BLaER1 treated with 17β-estradiol and CSF1 and Interleukin-3, amounts not matched to agents 10 nM and 100 nM (cell line): Measurements from ENCODE around the gene TCF7L2.

ENCODE experiments used
- H3K27ac ChIP-seq, 11 experiments: shearing (Covaris generic); formaldehyde crosslinking; 2 replicates each; pipeline ENCODE4 v1.8.1; 2022
- H3K27me3 ChIP-seq, 11 experiments: shearing (Covaris generic); formaldehyde crosslinking; 2 replicates each; pipeline ENCODE4 v1.8.1; 2022
- H3K36me3 ChIP-seq, 11 experiments: shearing (Covaris generic); formaldehyde crosslinking; 2 replicates each; pipeline ENCODE4 v1.8.1; 2022
- H3K4me1 ChIP-seq, 10 experiments: shearing (Covaris generic); formaldehyde crosslinking; 2 replicates each; pipeline ENCODE4 v1.8.1; 2022
- H3K4me2 ChIP-seq, 11 experiments: shearing (Covaris generic); formaldehyde crosslinking; 2 replicates each; pipeline ENCODE4 v1.8.1; 2022
- H3K4me3 ChIP-seq, 10 experiments: shearing (Covaris generic); formaldehyde crosslinking; 2 replicates each; pipeline ENCODE4 v1.8.1; 2022
- H3K9ac ChIP-seq, 11 experiments: shearing (Covaris generic); formaldehyde crosslinking; 2 replicates each; pipeline ENCODE4 v1.8.1; 2022
- H3K9me3 ChIP-seq, 11 experiments: shearing (Covaris generic); formaldehyde crosslinking; replicated peaks in 1 of 11; 2 replicates each; pipeline ENCODE4 v1.8.1; 2022
- H4K20me1 ChIP-seq, 11 experiments: shearing (Covaris generic); formaldehyde crosslinking; 2 replicates each; pipeline ENCODE4 v1.8.1; 2022
- Cebpa-rat ChIP-seq, 11 experiments: shearing (Covaris generic); IDR thresholded peaks; 2 replicates each; pipeline ENCODE4 v1.8.1; 2022

Gene TCF7L2

DNA sequence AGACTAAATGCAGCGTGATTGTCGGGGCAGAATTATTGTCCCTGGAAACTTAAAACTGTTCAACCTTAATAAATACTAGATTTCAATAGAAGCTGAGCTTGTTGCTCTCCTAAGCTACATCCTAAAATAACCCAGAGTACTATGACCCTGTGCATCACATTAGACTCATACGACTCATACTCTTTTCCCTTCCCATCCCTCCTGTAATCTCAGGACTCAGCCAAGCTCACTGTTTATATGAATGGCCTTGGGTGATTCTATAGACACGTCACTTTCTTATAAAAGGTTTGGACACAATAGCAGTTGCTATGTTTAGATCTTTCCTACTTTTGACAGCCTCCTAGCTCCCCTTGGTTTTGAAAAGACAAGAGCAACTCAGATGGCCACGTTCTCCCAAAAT lies 17.2 kb downstream of the TCF7L2 start:
- H3K4me3 ChIP-seq: no peak overlapping the region
- H3K4me2 ChIP-seq: no peak overlapping the region
- H4K20me1 ChIP-seq: peaks cover 78 to 100% (median 98%) of the 10 kb centered on the region in 11 experiments
- H3K4me1 ChIP-seq: peaks cover 0 to 18% (median under 1%) of the 10 kb centered on the region in 10 experiments; a peak in 8 of 20 replicates
- H3K27me3 ChIP-seq: no peaks in the 10 kb centered on the region
- H3K27ac ChIP-seq: no peak overlapping the region
- no peak overlapping the region for H3K9ac ChIP-seq
- no peak for TF ChIP-seq Cebpa-rat (IDR thresholded peaks at IDR 0.05)
- 0 out of 22 replicates have a peak, but pooled peaks cover 0 to 4% (median 0%) of the 10 kb centered on the region in 11 experiments for H3K9me3 ChIP-seq
- H3K36me3 ChIP-seq: peaks cover 52 to 95% (median 86%) of the 10 kb centered on the region in 11 experiments

DNA sequence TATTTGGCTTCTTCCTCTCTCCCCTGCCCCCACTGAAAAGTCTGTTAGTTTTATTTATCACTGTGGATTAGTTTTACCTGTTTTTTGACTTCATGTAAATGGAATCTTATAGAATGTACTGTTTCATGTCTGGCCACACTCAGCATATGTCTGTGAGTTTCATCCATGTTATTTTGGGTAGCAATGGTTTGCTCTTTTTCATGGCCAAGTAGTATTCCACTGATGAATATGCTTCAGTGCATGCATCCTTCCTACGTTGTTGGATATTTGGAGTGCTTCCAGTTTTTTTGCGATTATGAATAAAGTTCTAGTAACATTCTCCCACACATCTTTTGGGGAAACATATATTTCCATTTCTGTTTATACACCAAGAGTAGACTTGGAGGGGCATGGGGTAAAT lies 19.1 kb downstream of the TCF7L2 start:
- Histone ChIP-seq H3K4me3 (no peak overlapping the region), H3K27me3 (no peaks in the 10 kb centered on the region), H3K9ac (no peak overlapping the region), H3K4me1 (peaks cover 0 to 3% (median 0%) of the 10 kb centered on the region in 10 experiments; a peak in 6 of 20 replicates), H3K9me3 (0 out of 22 replicates have a peak, but pooled peaks cover 0 to 4% (median 0%) of the 10 kb centered on the region in 11 experiments), H3K27ac (no peak overlapping the region), H4K20me1 (peaks cover 81 to 100% (median 98%) of the 10 kb centered on the region in 11 experiments), H3K4me2 (no peak overlapping the region), H3K36me3 (peaks cover 71 to 95% (median 92%) of the 10 kb centered on the region in 11 experiments)
- TF ChIP-seq Cebpa-rat (IDR thresholded peaks at IDR 0.05): no peak

DNA sequence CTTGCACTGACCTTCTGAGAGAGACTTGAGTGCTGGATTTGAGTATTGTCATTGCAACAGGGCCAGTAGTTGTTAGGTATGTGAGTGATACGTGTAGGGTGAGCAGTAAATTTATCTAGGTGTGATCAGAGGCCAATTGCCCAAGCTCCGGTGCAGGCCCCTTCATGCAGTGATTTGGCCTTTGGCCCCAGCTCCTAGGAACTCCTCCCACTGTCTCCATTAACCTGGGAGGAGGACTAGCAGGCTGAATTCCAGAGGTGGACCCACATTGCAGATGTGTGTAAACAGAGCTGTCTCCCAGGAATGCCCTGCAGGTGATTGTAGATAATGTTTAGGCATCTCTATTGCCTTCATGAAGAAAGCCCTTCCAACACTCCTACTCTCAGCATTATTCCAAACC lies 19.5 kb downstream of the TCF7L2 start:
- Histone ChIP-seq H3K36me3 (peaks cover 72 to 96% (median 93%) of the 10 kb centered on the region in 11 experiments), H4K20me1 (peaks cover 82 to 100% (median 98%) of the 10 kb centered on the region in 11 experiments), H3K9ac (no peak overlapping the region), H3K27ac (no peak overlapping the region), H3K4me2 (no peak overlapping the region), H3K4me3 (no peak overlapping the region), H3K4me1 (no peaks in the 10 kb centered on the region), H3K27me3 (no peaks in the 10 kb centered on the region), H3K9me3 (0 out of 22 replicates have a peak, but pooled peaks cover 0 to 4% (median 0%) of the 10 kb centered on the region in 11 experiments)
- no peak for TF ChIP-seq Cebpa-rat (IDR thresholded peaks at IDR 0.05)

- no peak overlapping the region for H3K9ac ChIP-seq
- H3K36me3 ChIP-seq: peaks cover 75 to 98% (median 94%) of the 10 kb centered on the region in 11 experiments
- H3K27ac ChIP-seq: no peak overlapping the region
- peaks cover 84 to 100% (median 97%) of the 10 kb centered on the region in 11 experiments for H4K20me1 ChIP-seq
- H3K4me3 ChIP-seq: no peak overlapping the region
- no peak for TF ChIP-seq Cebpa-rat (IDR thresholded peaks at IDR 0.05)
- H3K27me3 ChIP-seq: no peaks in the 10 kb centered on the region
- no peak overlapping the region for H3K4me2 ChIP-seq
- H3K4me1 ChIP-seq: no peaks in the 10 kb centered on the region; a peak in 1 of 20 replicates
- 0 out of 22 replicates have a peak, but pooled peaks cover 0 to 4% (median 0%) of the 10 kb centered on the region in 11 experiments for H3K9me3 ChIP-seq
Observed at GRCh38 chr10:112970021-112970420, 20.0 kb downstream of the TCF7L2 start.

DNA sequence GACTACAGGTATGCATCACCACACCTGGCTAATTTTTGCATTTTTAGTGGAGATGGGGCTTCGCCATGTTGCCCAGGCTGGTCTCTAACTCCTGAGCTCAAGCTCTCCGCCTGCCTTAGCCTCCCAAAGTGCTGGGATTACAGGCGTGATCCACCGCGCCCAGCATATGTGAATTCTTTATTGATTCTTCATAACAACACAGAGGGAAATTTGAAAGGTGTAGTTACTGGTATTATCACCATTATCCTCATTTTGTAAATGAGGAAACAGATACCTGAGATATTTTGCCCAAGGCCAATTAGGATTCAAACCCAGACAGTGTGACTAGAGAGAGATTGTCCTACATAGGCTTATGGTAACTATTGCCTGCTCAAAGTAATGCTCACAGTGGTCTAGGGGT lies 22.6 kb downstream of the TCF7L2 start:
- no peak overlapping the region for H3K27ac ChIP-seq
- 0 out of 22 replicates have a peak, but pooled peaks cover 0 to 4% (median 0%) of the 10 kb centered on the region in 11 experiments for H3K9me3 ChIP-seq
- peaks cover 0 to 18% (median 0%) of the 10 kb centered on the region in 11 experiments; a peak in 5 of 22 replicates for H3K27me3 ChIP-seq
- H3K36me3 ChIP-seq: peaks cover 72 to 100% (median 91%) of the 10 kb centered on the region in 11 experiments
- H3K4me3 ChIP-seq: no peak overlapping the region
- H4K20me1 ChIP-seq: peaks cover 88 to 100% (median 99%) of the 10 kb centered on the region in 11 experiments
- H3K9ac ChIP-seq: no peak overlapping the region
- no peak for TF ChIP-seq Cebpa-rat (IDR thresholded peaks at IDR 0.05)
- no peak overlapping the region for H3K4me2 ChIP-seq
- H3K4me1 ChIP-seq: peaks cover 0 to 6% (median 0%) of the 10 kb centered on the region in 10 experiments; a peak in 4 of 20 replicates

DNA sequence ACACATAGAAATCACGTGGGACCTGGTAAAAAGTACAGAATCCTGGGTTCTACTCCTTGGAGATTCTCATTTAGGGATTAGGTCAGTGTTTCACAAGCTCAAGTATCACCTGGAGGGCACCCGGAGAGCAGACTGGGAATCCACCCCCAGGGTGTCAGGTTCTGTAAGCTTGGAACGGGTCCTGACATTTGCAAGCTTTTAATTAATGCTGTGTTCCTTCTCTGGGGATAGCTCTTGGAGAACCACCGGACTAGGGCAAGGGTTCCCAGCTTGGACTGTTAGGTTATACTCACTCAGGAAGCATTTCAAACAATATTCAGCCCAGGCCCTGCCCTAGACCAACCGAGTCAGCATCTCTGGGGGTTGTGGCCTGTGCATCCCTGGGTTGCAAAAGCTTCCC lies 23.0 kb downstream of the TCF7L2 start:
- no peak overlapping the region for H3K4me3 ChIP-seq
- peaks cover 93 to 100% (median 99%) of the 10 kb centered on the region in 11 experiments for H4K20me1 ChIP-seq
- H3K27me3 ChIP-seq: peaks cover 0 to 23% (median 0%) of the 10 kb centered on the region in 11 experiments; a peak in 5 of 22 replicates
- H3K36me3 ChIP-seq: peaks cover 71 to 99% (median 88%) of the 10 kb centered on the region in 11 experiments
- no peak for TF ChIP-seq Cebpa-rat (IDR thresholded peaks at IDR 0.05)
- H3K9ac ChIP-seq: no peak overlapping the region
- no peak overlapping the region for H3K27ac ChIP-seq
- H3K4me1 ChIP-seq: peaks cover 0 to 6% (median 0%) of the 10 kb centered on the region in 10 experiments; a peak in 4 of 20 replicates
- 0 out of 22 replicates have a peak, but pooled peaks cover 0 to 4% (median 0%) of the 10 kb centered on the region in 11 experiments for H3K9me3 ChIP-seq
- no peak overlapping the region for H3K4me2 ChIP-seq

DNA sequence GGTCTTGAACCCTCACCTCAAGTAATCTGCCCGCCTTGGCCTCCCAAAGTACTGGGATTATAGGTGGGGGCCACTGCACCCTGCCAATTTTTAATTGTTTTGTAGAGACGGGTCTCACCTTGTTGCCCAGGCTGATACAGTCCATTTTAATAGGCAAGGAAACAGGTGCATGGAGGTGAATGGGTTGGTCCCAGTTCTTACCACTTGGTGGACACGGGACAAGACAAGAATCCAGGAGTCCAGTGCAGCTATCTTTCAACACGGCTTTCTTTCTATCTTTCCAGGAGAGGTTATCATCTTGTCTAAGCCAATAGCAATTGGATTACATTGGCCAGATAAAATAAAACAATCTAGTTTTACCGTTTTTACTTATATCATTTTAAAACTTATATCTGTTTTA lies 23.8 kb downstream of the TCF7L2 start:
- Histone ChIP-seq H3K4me2 (no peak overlapping the region), H3K9ac (no peak overlapping the region), H3K27ac (no peak overlapping the region), H3K36me3 (peaks cover 63 to 97% (median 84%) of the 10 kb centered on the region in 11 experiments), H3K4me1 (peaks cover 0 to 6% (median 0%) of the 10 kb centered on the region in 10 experiments; a peak in 4 of 20 replicates), H3K9me3 (no peaks in the 10 kb centered on the region), H4K20me1 (peaks cover 96 to 100% (median 99%) of the 10 kb centered on the region in 11 experiments), H3K4me3 (no peak overlapping the region), H3K27me3 (peaks cover 0 to 27% (median under 1%) of the 10 kb centered on the region in 11 experiments; a peak in 6 of 22 replicates)
- TF ChIP-seq Cebpa-rat (IDR thresholded peaks at IDR 0.05): no peak

GRCh38 chr10:112977426-112977898 lies 27.4 kb downstream of the TCF7L2 start:
- no peak for TF ChIP-seq Cebpa-rat (IDR thresholded peaks at IDR 0.05)
- Histone ChIP-seq H3K27me3 (peaks cover 0 to 50% (median 17%) of the 10 kb centered on the region in 11 experiments; a peak in 15 of 22 replicates), H3K9ac (no peak overlapping the region), H4K20me1 (peaks cover 97 to 100% (median 99%) of the 10 kb centered on the region in 11 experiments), H3K4me2 (no peak overlapping the region), H3K4me1 (peaks cover 22 to 32% (median 28%) of the 10 kb centered on the region in 10 experiments), H3K36me3 (peaks cover 32 to 75% (median 57%) of the 10 kb centered on the region in 11 experiments), H3K9me3 (no peaks in the 10 kb centered on the region), H3K4me3 (no peak overlapping the region), H3K27ac (no peak overlapping the region)

- H3K27ac ChIP-seq: no peak overlapping the region
Observed at GRCh38 chr10:112979927-112980326, 29.9 kb downstream of the TCF7L2 start.

More at GRCh38 chr10:112979927-112980326, 29.9 kb downstream of the TCF7L2 start:
- Histone ChIP-seq H3K9me3 (no peaks in the 10 kb centered on the region), H3K36me3 (peaks cover 10 to 56% (median 36%) of the 10 kb centered on the region in 11 experiments; a peak in 20 of 22 replicates), H3K27me3 (peaks cover 0 to 72% (median 18%) of the 10 kb centered on the region in 11 experiments; a peak in 16 of 22 replicates), H3K4me1 (peaks cover 26 to 41% (median 34%) of the 10 kb centered on the region in 10 experiments), H3K9ac (no peak overlapping the region), H3K4me2 (peak overlapping the region in 9 of 11 experiments; percentile 44 to 80 (median 73); a peak in 11 of 22 replicates), H3K4me3 (no peak overlapping the region), H4K20me1 (peaks cover 100% of the 10 kb centered on the region in 11 experiments)
- no peak for TF ChIP-seq Cebpa-rat (IDR thresholded peaks at IDR 0.05)
